HCT116 (cell line): ENCODE data around the gene UQCRQ. TPM values are rescaled to one million over a fixed set of nuclear protein-coding genes. Genes with fewer than 3 reads are reported as not detected.

ENCODE experiments used
- ATAC-seq: fragments of 200-7000 bp; cut with Tn5 transposase; 2 replicates; pipeline ENCODE4 v1.9.1; 2020; ENCODE audit warnings: mild to moderate bottlenecking, moderate library complexity
- BruUV-seq: library from RNA; stranded (reverse); fragments of 400-500 nt; replicated peaks from 2 replicates; lab custom pipeline; 2021; lab: Mats Ljungman, UMichigan
- CTCF ChIA-PET: fragments of 300-600 bp; sonication (Branson Sonifier 250); formaldehyde crosslinking; loops from one replicate; lab custom pipeline; 2021; ENCODE audit warnings: antibody characterized with exemption; lab: Charles Lee
- POLR2A ChIA-PET: fragments of 300-600, 350-600 bp; sonication (Branson Sonifier 250); formaldehyde crosslinking; loops from one replicate; lab custom pipeline; 2021; ENCODE audit warnings: antibody characterized with exemption; lab: Charles Lee
- RAD21 ChIA-PET, 2 experiments: fragments of 300-600 bp; sonication (Branson Sonifier 250); formaldehyde crosslinking; loops; one replicate each; lab custom pipeline; 2023; ENCODE audit warnings: low total read pairs in 2 of 2; ENCODE audit not compliant: uncharacterized antibody in 2 of 2, unreplicated experiment in 2 of 2, low non-redundant PET in 1 of 2; lab: Charles Lee
- DNase-seq: peaks from one replicate; pipeline ENCODE4 v3.0.0-alpha.2; 2010; ENCODE audit warnings: low read depth, low spot score
- H2AFZ ChIP-seq: fragments of 200-600 bp; shearing (Covaris generic), sonication (generic); 2 replicates; pipeline ENCODE4 v1.6.1; 2017; ENCODE audit warnings: low read depth, mixed run types, mixed read lengths, antibody characterized with exemption, low read length; ENCODE audit not compliant: poor library complexity, severe bottlenecking
- H3K27ac ChIP-seq: 2 replicates; pipeline ENCODE4 v1.5.1; 2012; ENCODE audit warnings: low read depth, low read length
- H3K27me3 ChIP-seq: fragments of 200-600 bp; sonication (generic); 2 replicates; pipeline ENCODE4 v1.6.1; 2016; ENCODE audit warnings: mixed run types, low read length, mixed read lengths; ENCODE audit not compliant: insufficient read depth
- H3K36me3 ChIP-seq, 2 experiments: fragments of 200-500 bp in 1 of 2; fragments of 200-600 bp in 1 of 2; sonication (Bioruptor generic) in 1 of 2; sonication (generic) in 1 of 2; 2 replicates each; pipeline versions ENCODE4 v1.5.1 to v1.6.1; 2014 to 2016; ENCODE audit warnings: low read length in 2 of 2, inconsistent platforms in 1 of 2, mixed read lengths in 1 of 2, mixed run types in 1 of 2; ENCODE audit not compliant: insufficient read depth in 2 of 2, control insufficient read depth in 1 of 2
- H3K4me1 ChIP-seq, 2 experiments: fragments of 200-600 bp in 1 of 2; sonication (generic) in 1 of 2; 2 replicates each; pipeline versions ENCODE4 v1.5.1 to v1.6.1; 2012 to 2017; ENCODE audit warnings: low read length in 2 of 2, inconsistent platforms in 1 of 2, mild to moderate bottlenecking in 1 of 2, mixed read lengths in 1 of 2, mixed run types in 1 of 2, moderate library complexity in 1 of 2; ENCODE audit not compliant: insufficient read depth in 2 of 2, control insufficient read depth in 1 of 2
- H3K4me2 ChIP-seq: fragments of 200-600 bp; sonication (generic); 2 replicates; pipeline ENCODE4 v1.6.1; 2017; ENCODE audit warnings: mixed run types, low read length, mixed read lengths
- H3K4me3 ChIP-seq, 2 experiments: fragments of 200-600 bp in 1 of 2; sonication (generic) in 1 of 2; replicated peaks in 1 of 2; 2 replicates each; pipeline ENCODE4 v1.5.1; 2011 to 2016; ENCODE audit warnings: low read length in 2 of 2, control low read depth in 1 of 2, low read depth in 1 of 2, mild to moderate bottlenecking in 1 of 2, mixed read lengths in 1 of 2, mixed run types in 1 of 2
- H3K79me2 ChIP-seq: fragments of 200-600 bp; sonication (generic); 2 replicates; pipeline ENCODE4 v1.6.1; 2017; ENCODE audit warnings: mild to moderate bottlenecking, mixed run types, low read length, moderate library complexity, mixed read lengths; ENCODE audit not compliant: insufficient read depth
- H3K9ac ChIP-seq: fragments of 200-600 bp; sonication (generic); 2 replicates; pipeline ENCODE4 v1.6.1; 2016; ENCODE audit warnings: low read length, mixed read lengths
- H3K9me2 ChIP-seq: fragments of 200-600 bp; sonication (generic), shearing (Covaris generic); 2 replicates; pipeline ENCODE4 v1.6.1; 2017; ENCODE audit warnings: mixed run types, mild to moderate bottlenecking, moderate library complexity; ENCODE audit not compliant: insufficient read depth
- H3K9me3 ChIP-seq, 2 experiments: fragments of 200-500 bp in 1 of 2; fragments of 200-600 bp in 1 of 2; sonication (Bioruptor generic) in 1 of 2; sonication (generic) in 1 of 2; 2 replicates each; pipeline ENCODE4 v1.6.1; 2014 to 2017; ENCODE audit warnings: low read length in 2 of 2, mixed read lengths in 2 of 2, inconsistent platforms in 1 of 2, low read depth in 1 of 2, mild to moderate bottlenecking in 1 of 2, mixed run types in 1 of 2, moderate library complexity in 1 of 2; ENCODE audit not compliant: control insufficient read depth in 1 of 2, insufficient read depth in 1 of 2
- H4K20me1 ChIP-seq: fragments of 200-600 bp; sonication (generic), shearing (Covaris generic); 2 replicates; pipeline ENCODE4 v1.6.1; 2017; ENCODE audit warnings: mixed run types, mild to moderate bottlenecking, moderate library complexity; ENCODE audit not compliant: insufficient read depth
- ELF1 ChIP-seq: IDR thresholded peaks from 2 replicates; pipeline ENCODE4 v1.6.1; 2012; ENCODE audit warnings: low read depth, borderline replicate concordance
- EZH2phosphoT487 ChIP-seq: fragments of 200-600 bp; IDR thresholded peaks from 2 replicates; pipeline ENCODE4 v1.6.1; 2018; ENCODE audit warnings: antibody characterized with exemption, borderline replicate concordance
- FOSL1 ChIP-seq: IDR thresholded peaks from 2 replicates; pipeline ENCODE4 v1.6.1; 2012; ENCODE audit warnings: low read depth
- JUND ChIP-seq: IDR thresholded peaks from 2 replicates; pipeline ENCODE4 v1.6.1; 2012
- MAX ChIP-seq: IDR thresholded peaks from 2 replicates; pipeline ENCODE4 v1.6.1; 2012
- POLR2A ChIP-seq: IDR thresholded peaks from 2 replicates; pipeline ENCODE4 v1.7.0; 2011; ENCODE audit warnings: borderline replicate concordance; ENCODE audit not compliant: insufficient read depth, insufficient read length; ENCODE audit errors: extremely low read depth
- POLR2AphosphoS5 ChIP-seq: IDR thresholded peaks from 2 replicates; pipeline ENCODE4 v1.6.1; 2011; ENCODE audit warnings: mild to moderate bottlenecking, low read depth, low read length, moderate library complexity
- RAD21 ChIP-seq: IDR thresholded peaks from 2 replicates; pipeline ENCODE4 v1.6.1; 2012; ENCODE audit warnings: low read depth, mild to moderate bottlenecking
- REST ChIP-seq: IDR thresholded peaks from 2 replicates; pipeline ENCODE4 v1.6.1; 2012; ENCODE audit warnings: low read depth
- TCF7L2 ChIP-seq: IDR thresholded peaks from 2 replicates; pipeline ENCODE4 v1.7.0; 2011; ENCODE audit warnings: borderline replicate concordance, inconsistent platforms; ENCODE audit not compliant: insufficient read depth, insufficient read length; ENCODE audit errors: extremely low read depth
- YY1 ChIP-seq: IDR thresholded peaks from 2 replicates; pipeline ENCODE4 v1.6.1; 2011; ENCODE audit warnings: low read length, low read depth, moderate library complexity, mild to moderate bottlenecking; ENCODE audit not compliant: insufficient replicate concordance; ENCODE audit errors: extremely low read depth
- ZNF274 ChIP-seq: fragments of 200-500 bp; sonication (Bioruptor generic); IDR thresholded peaks from 2 replicates; pipeline ENCODE4 v1.6.1; 2014; ENCODE audit warnings: mild to moderate bottlenecking, low read depth, low read length, inconsistent platforms
- intact Hi-C: fragments of 100-400 bp; cut with micrococcal nuclease; formaldehyde crosslinking; loops from 2 replicates; pipeline ENCODE4 v1.10.0; 2022
- total RNA-seq: library from RNA; stranded (reverse); gene quantifications from one replicate; pipeline ENCODE4 v1.2.1, GENCODE V29; 2021; ENCODE audit not compliant: unreplicated experiment

UQCRQ gene
- total RNA-seq, 1 experiment from 2014 or later, result 528 TPM

GRCh38 chr5:132876020-132876759, 9.7 kb downstream of the UQCRQ start:
- no peak overlapping the region for H2AFZ ChIP-seq
- no peak for DNase-seq
- no peaks in the 10 kb centered on the region for H3K27me3 ChIP-seq
- intact Hi-C loops, result no loop called here
- no peaks in the 10 kb centered on the region for H3K79me2 ChIP-seq
- H3K4me3 ChIP-seq, result no peak overlapping the region
- ChIA-PET CTCF (no interaction called here), RAD21 (no interaction called here), POLR2A (no interaction called here)
- H3K9me2 ChIP-seq, result no peaks in the 10 kb centered on the region
- H3K4me1 ChIP-seq, result no peaks in the 10 kb centered on the region
- H3K4me2 ChIP-seq, result no peak overlapping the region
- no peak overlapping the region for H3K27ac ChIP-seq
- no peak for TF ChIP-seq ELF1
- no peak for TF ChIP-seq FOSL1
- peaks cover 12 to 23% of the 10 kb centered on the region in 2 experiments; a peak in 3 of 4 replicates for H3K36me3 ChIP-seq
- no peak for ATAC-seq
- H3K9ac ChIP-seq, result no peak overlapping the region
- H3K9me3 ChIP-seq, result no peaks in the 10 kb centered on the region
- no TSS peak for BruUV-seq
- H4K20me1 ChIP-seq, result no peaks in the 10 kb centered on the region

GRCh38 chr5:132877466-132877865, 11.0 kb downstream of the UQCRQ start:
- Histone ChIP-seq H3K4me3 (no peak overlapping the region), H3K9ac (no peak overlapping the region), H3K4me1 (no peaks in the 10 kb centered on the region)
- CTCF ChIA-PET, result no interaction called here
- ATAC-seq, result no peak
- TF ChIP-seq ELF1, result no peak
- no peak for TF ChIP-seq POLR2AphosphoS5
- TF ChIP-seq JUND, result no peak
- TF ChIP-seq POLR2A, result no peak
- TF ChIP-seq MAX, result no peak
- TF ChIP-seq YY1, result no peak
- no peak for TF ChIP-seq REST
- TF ChIP-seq RAD21, result no peak
- TF ChIP-seq TCF7L2, result no peak
- no peak for TF ChIP-seq ZNF274
- TF ChIP-seq EZH2phosphoT487, result no peak
- TF ChIP-seq, all 23 proteins: peak for 0
- H4K20me1 ChIP-seq, result no peaks in the 10 kb centered on the region
- no peaks in the 10 kb centered on the region for H3K9me2 ChIP-seq
- no peak for DNase-seq
- H3K36me3 ChIP-seq, result peaks cover 12 to 31% of the 10 kb centered on the region in 2 experiments; a peak in 3 of 4 replicates
- ChIA-PET RAD21 (no interaction called here), POLR2A (no interaction called here)
- intact Hi-C loops, result no loop called here
- no peaks in the 10 kb centered on the region for H3K9me3 ChIP-seq
- H2AFZ ChIP-seq, result no peak overlapping the region
- no TSS peak for BruUV-seq
- no peak overlapping the region for H3K4me2 ChIP-seq
- no peak overlapping the region for H3K27ac ChIP-seq
- no peaks in the 10 kb centered on the region for H3K79me2 ChIP-seq
- H3K27me3 ChIP-seq, result no peaks in the 10 kb centered on the region
